ENCODE data around the gene CBLB. TPM values are rescaled to one million over a fixed set of nuclear protein-coding genes. Genes with fewer than 3 reads are reported as not detected.
A peak's percentile ranks its signal among the peaks of the same experiment; 100 is the strongest.

Gene CBLB
- total RNA-seq, 2 donors from 2014 or later: 28.2 to 62.8 TPM

DNA sequence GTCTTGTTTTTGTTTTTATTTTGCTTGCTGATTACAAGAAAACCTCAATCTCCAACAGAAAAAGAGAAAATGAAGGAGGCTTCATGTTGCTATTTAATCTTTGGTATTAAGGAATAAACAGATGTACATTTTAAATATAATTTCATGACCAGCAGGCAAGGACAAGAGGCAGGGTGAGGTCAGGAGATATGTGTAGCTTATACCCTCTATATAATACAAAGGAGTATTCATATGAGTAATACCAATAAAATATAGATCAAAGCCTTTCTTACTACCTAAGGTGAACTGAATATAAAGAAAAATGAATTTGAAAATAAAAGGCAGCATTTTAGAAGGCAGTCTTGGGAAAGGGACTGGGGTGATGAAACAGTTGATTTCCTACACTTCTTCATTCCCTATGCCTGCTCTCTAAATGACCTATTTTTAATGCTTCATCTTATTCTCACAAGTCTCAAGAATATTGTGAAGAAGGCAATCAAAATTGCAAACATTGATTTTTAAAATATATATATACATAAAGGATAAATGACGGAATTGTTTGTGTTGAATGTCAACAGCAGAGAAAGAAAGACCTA is 8.6 kb upstream of the CBLB start:
- Histone ChIP-seq H3K27me3 (replicated peaks; ENCODE audit: insufficient read depth) (no peaks in the 10 kb centered on the region), H3K9me3 (no peaks in the 10 kb centered on the region), H3K27ac (no peak overlapping the region), H3K4me3 (no peak overlapping the region), H3K4me1 (replicated peaks) (no peaks in the 10 kb centered on the region), H3K36me3 (no peaks in the 10 kb centered on the region)
- TF ChIP-seq POLR2AphosphoS5 (IDR thresholded peaks at IDR 0.05): no peak
- no peak for TF ChIP-seq POLR2A (IDR thresholded peaks at IDR 0.05)
- TF ChIP-seq, protein P1, sequence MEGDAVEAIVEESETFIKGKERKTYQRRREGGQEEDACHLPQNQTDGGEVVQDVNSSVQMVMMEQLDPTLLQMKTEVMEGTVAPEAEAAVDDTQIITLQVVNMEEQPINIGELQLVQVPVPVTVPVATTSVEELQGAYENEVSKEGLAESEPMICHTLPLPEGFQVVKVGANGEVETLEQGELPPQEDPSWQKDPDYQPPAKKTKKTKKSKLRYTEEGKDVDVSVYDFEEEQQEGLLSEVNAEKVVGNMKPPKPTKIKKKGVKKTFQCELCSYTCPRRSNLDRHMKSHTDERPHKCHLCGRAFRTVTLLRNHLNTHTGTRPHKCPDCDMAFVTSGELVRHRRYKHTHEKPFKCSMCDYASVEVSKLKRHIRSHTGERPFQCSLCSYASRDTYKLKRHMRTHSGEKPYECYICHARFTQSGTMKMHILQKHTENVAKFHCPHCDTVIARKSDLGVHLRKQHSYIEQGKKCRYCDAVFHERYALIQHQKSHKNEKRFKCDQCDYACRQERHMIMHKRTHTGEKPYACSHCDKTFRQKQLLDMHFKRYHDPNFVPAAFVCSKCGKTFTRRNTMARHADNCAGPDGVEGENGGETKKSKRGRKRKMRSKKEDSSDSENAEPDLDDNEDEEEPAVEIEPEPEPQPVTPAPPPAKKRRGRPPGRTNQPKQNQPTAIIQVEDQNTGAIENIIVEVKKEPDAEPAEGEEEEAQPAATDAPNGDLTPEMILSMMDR (IDR thresholded peaks at IDR 0.05): no peak
- no peak for DNase-seq (ENCODE audit: low spot score)
- intact Hi-C loops (cut with DNase I): no loop called here
- 93% methylated on average over 1 of the region's 1 CpG for WGBS

DNA sequence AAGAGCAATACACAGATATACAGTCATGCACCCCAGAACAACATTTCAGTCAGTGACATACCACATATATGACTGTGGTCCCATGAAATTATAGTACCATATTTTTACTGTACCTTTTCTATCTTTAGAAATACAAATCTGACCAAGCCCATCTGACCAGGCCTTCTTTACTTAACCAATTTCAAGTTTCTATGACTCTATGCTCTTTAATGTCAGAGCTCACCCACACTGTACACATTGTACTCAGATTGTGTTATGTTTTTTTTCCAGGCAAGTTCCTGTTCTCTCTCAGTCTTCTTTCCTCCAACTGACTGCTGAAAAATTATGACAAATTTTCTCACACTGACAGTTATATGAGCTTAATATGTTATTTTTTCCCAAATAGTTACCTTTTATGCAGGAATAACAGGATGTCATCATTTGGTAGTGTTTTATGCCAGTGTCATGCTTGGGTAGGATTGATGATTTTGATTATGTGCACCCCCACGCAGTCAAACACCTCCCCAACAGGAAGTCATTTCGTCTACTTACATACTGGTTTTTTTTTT is 8.0 kb upstream of the CBLB start:
- TF ChIP-seq POLR2AphosphoS5 (IDR thresholded peaks at IDR 0.05) (no peak), POLR2A (IDR thresholded peaks at IDR 0.05) (no peak)
- TF ChIP-seq, protein P1 (IDR thresholded peaks at IDR 0.05): no peak

DNA sequence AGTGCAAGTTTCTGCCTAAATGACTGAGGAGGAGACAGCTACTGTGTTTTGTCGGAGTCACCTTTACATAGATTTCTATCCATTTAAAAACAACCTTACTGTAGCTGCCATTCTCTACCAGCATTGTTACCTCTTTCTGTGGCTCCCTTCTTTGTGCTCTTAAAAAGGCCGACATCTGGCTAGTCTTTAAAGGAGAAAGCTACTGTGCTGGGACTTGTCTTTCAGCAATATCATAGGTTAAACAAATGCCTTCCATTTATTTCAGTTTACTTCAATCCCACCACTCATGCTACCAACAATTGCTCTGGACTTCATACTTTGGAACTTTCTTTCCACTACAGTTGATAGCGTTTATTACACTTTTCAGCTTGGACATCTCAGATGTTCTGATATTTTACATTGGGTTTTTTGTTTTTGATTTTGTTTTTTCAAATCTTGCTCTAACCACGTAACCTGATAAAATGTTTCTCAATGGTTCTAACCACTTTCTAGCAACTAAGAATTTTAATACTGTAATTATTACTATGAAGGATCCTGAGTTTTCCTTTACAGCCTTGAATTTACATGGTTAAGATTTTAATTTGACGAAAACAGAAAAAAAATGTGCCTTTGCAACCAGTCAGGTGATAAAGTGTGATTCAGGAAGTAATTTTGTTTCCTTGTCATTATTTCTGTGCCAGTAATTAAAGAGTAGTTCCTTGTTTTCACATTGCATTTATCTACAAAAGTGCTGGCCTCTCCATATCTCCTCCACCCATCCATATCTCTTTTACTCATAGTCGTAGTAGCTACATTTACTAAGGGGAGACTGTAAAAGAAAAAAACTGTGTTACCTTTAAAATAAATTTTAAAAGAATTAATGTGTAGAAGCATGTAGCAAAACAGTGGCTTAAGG is 1.3 kb upstream of the CBLB start:
- TF ChIP-seq, protein P1 (IDR thresholded peaks at IDR 0.05): no peak
- TF ChIP-seq POLR2A (IDR thresholded peaks at IDR 0.05) (no peak), POLR2AphosphoS5 (IDR thresholded peaks at IDR 0.05) (no peak)
- Histone ChIP-seq H3K4me3 (peak overlapping the region; percentile 84 to 89), H3K27me3 (replicated peaks; ENCODE audit: insufficient read depth) (no peaks in the 10 kb centered on the region), H3K9me3 (no peaks in the 10 kb centered on the region), H3K4me1 (replicated peaks) (no peaks in the 10 kb centered on the region), H3K27ac (peak overlapping the region; percentile 92 to 98), H3K36me3 (no peaks in the 10 kb centered on the region)
- 33% methylated on average over 6 of the region's 6 CpGs for WGBS
- intact Hi-C loops (cut with DNase I): loop anchor here (10.0 kb wide), 2 partner anchors 175 to 475 kb away; no protein-coding TSS in a partner anchor
- DNase-seq (ENCODE audit: low spot score): no peak

More for the DNA sequence above, 8.0 kb upstream of the CBLB start:
- Histone ChIP-seq H3K9me3 (no peaks in the 10 kb centered on the region), H3K4me1 (replicated peaks) (no peaks in the 10 kb centered on the region), H3K36me3 (no peaks in the 10 kb centered on the region), H3K27me3 (replicated peaks; ENCODE audit: insufficient read depth) (no peaks in the 10 kb centered on the region), H3K27ac (no peak overlapping the region), H3K4me3 (no peak overlapping the region)
- DNase-seq (ENCODE audit: low spot score): no peak
- intact Hi-C loops (cut with DNase I): no loop called here
- 71% methylated on average over 2 of the region's 2 CpGs for WGBS

DNA sequence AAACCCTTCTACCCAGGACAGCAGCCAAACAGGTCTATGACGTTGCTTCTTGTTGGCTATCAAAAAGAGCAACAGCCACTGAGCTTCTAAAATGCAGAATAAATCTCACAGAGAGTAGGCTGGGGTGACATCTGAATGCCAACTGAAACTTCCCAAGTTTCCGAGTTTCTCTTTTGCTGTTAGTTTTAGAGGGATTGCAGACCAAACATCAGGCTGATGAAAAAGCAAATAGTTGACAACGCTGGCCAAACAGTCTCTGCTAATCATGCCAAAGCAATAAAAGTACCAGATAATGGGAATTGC is 670 bp upstream of the CBLB start:
- H3K4me1 ChIP-seq (replicated peaks): no peaks in the 10 kb centered on the region

DNA sequence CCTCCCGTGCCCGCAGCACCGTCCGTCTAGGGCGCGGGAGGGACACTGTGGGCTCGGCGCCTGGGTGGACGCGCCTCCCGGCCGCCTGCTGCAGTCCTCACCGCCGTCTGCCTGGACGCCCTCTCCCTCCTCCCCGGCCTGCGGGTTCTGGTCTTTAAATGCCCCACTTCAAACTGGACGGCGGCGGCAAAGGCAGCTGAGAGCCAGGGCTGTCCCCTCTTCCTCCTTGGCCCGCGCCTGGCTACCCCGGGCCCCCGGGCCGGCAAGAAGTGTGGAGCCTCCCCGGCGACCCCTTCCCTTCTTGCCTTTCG is 426 bp downstream of the CBLB start:
- peak; percentile 38 for DNase-seq (ENCODE audit: low spot score)
- TF ChIP-seq POLR2AphosphoS5 (IDR thresholded peaks at IDR 0.05): no peak
- no peak for TF ChIP-seq POLR2A (IDR thresholded peaks at IDR 0.05)
- TF ChIP-seq, protein P1 (IDR thresholded peaks at IDR 0.05): no peak
- Histone ChIP-seq H3K9me3 (no peaks in the 10 kb centered on the region), H3K27me3 (replicated peaks; ENCODE audit: insufficient read depth) (no peaks in the 10 kb centered on the region), H3K4me1 (replicated peaks) (no peaks in the 10 kb centered on the region), H3K27ac (peak overlapping the region; percentile 92 to 98), H3K36me3 (no peaks in the 10 kb centered on the region), H3K4me3 (peak overlapping the region; percentile 84 to 89)
- intact Hi-C loops (cut with DNase I): loop anchor here (10.0 kb wide), 2 partner anchors 174 to 476 kb away; no protein-coding TSS in a partner anchor
- WGBS: 1% methylated on average over 25 of the region's 28 CpGs

More for the DNA sequence above, 670 bp upstream of the CBLB start:
- Histone ChIP-seq H3K27me3 (replicated peaks; ENCODE audit: insufficient read depth) (no peaks in the 10 kb centered on the region), H3K9me3 (no peaks in the 10 kb centered on the region), H3K27ac (peak overlapping the region; percentile 92 to 98), H3K4me3 (peak overlapping the region; percentile 84 to 89), H3K36me3 (no peaks in the 10 kb centered on the region)
- WGBS: 0% methylated on average over 3 of the region's 3 CpGs
- intact Hi-C loops (cut with DNase I): loop anchor here (10.0 kb wide), 2 partner anchors 175 to 475 kb away; no protein-coding TSS in a partner anchor
- TF ChIP-seq POLR2A (IDR thresholded peaks at IDR 0.05) (peak; percentile 1), POLR2AphosphoS5 (IDR thresholded peaks at IDR 0.05) (no peak)
- DNase-seq (ENCODE audit: low spot score): no peak

Measured in prostate gland (tissue), 2 donors.